HEK293 (cell line): ENCODE results near the gene SPRED2.

Source experiments
- GLIS2 ChIP-seq: fragments of 450-650 bp; formaldehyde crosslinking; IDR thresholded peaks from 2 replicates; pipeline ENCODE4 v1.5.1; 2016; ENCODE audit warnings: missing biosample characterization, missing genetic modification characterization
- HOXA7 ChIP-seq: sonication (generic); formaldehyde crosslinking; IDR thresholded peaks from 2 replicates; pipeline ENCODE4 v1.8.1; 2022; ENCODE audit warnings: missing genetic modification reagents, borderline replicate concordance
- KLF16 ChIP-seq: fragments of 450-650 bp; formaldehyde crosslinking; IDR thresholded peaks from 2 replicates; pipeline ENCODE4 v1.5.1; 2017; ENCODE audit warnings: missing biosample characterization, missing genetic modification characterization
- MYNN ChIP-seq: fragments of 450-650 bp; formaldehyde crosslinking; IDR thresholded peaks from 2 replicates; pipeline ENCODE4 v1.5.1; 2016; ENCODE audit warnings: missing biosample characterization, missing genetic modification characterization, borderline replicate concordance
- PBX3 ChIP-seq: sonication (generic); formaldehyde crosslinking; IDR thresholded peaks from 2 replicates; pipeline ENCODE4 v1.8.1; 2022; ENCODE audit warnings: mild to moderate bottlenecking, moderate library complexity, missing genetic modification reagents
- SCRT2 ChIP-seq: fragments of 450-650 bp; formaldehyde crosslinking; IDR thresholded peaks from 2 replicates; pipeline ENCODE4 v1.5.1; 2016; ENCODE audit warnings: missing biosample characterization, missing genetic modification characterization
- TRIM28 ChIP-seq: IDR thresholded peaks from 2 replicates; pipeline ENCODE4 v1.6.1; 2011; ENCODE audit warnings: low read length, control low read depth, borderline replicate concordance
- ZBTB49 ChIP-seq: fragments of 450-650 bp; formaldehyde crosslinking; IDR thresholded peaks from 2 replicates; pipeline ENCODE4 v1.5.1; 2016; ENCODE audit warnings: missing biosample characterization, missing genetic modification characterization, low read depth
- ZEB2 ChIP-seq: fragments of 450-650 bp; formaldehyde crosslinking; IDR thresholded peaks from 2 replicates; pipeline ENCODE4 v1.5.1; 2016; ENCODE audit warnings: missing biosample characterization, missing genetic modification characterization
- ZNF132 ChIP-seq: fragments of 450-650 bp; formaldehyde crosslinking; IDR thresholded peaks from 2 replicates; pipeline ENCODE4 v1.5.1; 2017; ENCODE audit warnings: missing biosample characterization, missing genetic modification characterization, borderline replicate concordance
- ZNF16 ChIP-seq: fragments of 450-650 bp; formaldehyde crosslinking; IDR thresholded peaks from 2 replicates; pipeline ENCODE4 v1.5.1; 2016; ENCODE audit warnings: low read depth, missing biosample characterization, missing genetic modification characterization
- ZNF202 ChIP-seq: fragments of 450-650 bp; formaldehyde crosslinking; IDR thresholded peaks from 2 replicates; pipeline ENCODE4 v1.5.1; 2016; ENCODE audit warnings: missing biosample characterization, missing genetic modification characterization, borderline replicate concordance
- ZNF311 ChIP-seq: fragments of 450-650 bp; formaldehyde crosslinking; IDR thresholded peaks from 2 replicates; pipeline ENCODE4 v1.5.1; 2017; ENCODE audit warnings: missing biosample characterization, missing genetic modification characterization, borderline replicate concordance
- ZNF354C ChIP-seq: fragments of 450-650 bp; formaldehyde crosslinking; IDR thresholded peaks from 2 replicates; pipeline ENCODE4 v1.5.1; 2016; ENCODE audit warnings: missing biosample characterization, missing genetic modification characterization, low read depth, borderline replicate concordance
- ZNF366 ChIP-seq: fragments of 450-650 bp; formaldehyde crosslinking; conservative IDR thresholded peaks from 2 replicates; pipeline ENCODE4 v1.5.1; 2016; ENCODE audit warnings: missing biosample characterization, missing genetic modification characterization
- ZNF558 ChIP-seq: fragments of 450-650 bp; formaldehyde crosslinking; IDR thresholded peaks from 2 replicates; pipeline ENCODE4 v1.5.1; 2016; ENCODE audit warnings: missing biosample characterization, missing genetic modification characterization
- ZNF596 ChIP-seq: fragments of 450-650 bp; IDR thresholded peaks from 2 replicates; pipeline ENCODE4 v1.5.0; 2018; ENCODE audit warnings: missing biosample characterization, mild to moderate bottlenecking, missing genetic modification characterization, moderate library complexity
- ZNF629 ChIP-seq: fragments of 450-650 bp; formaldehyde crosslinking; IDR thresholded peaks from 2 replicates; pipeline ENCODE4 v1.5.1; 2017; ENCODE audit warnings: missing biosample characterization, missing genetic modification characterization
- ZNF658 ChIP-seq: fragments of 450-650 bp; formaldehyde crosslinking; IDR thresholded peaks from 2 replicates; pipeline ENCODE4; 2016; ENCODE audit warnings: missing biosample characterization, missing genetic modification characterization
- ZNF707 ChIP-seq: fragments of 450-650 bp; formaldehyde crosslinking; IDR thresholded peaks from 2 replicates; pipeline ENCODE4 v1.5.1; 2016; ENCODE audit warnings: missing biosample characterization, missing genetic modification characterization
- ZNF830 ChIP-seq: fragments of 450-650 bp; IDR thresholded peaks from 2 replicates; pipeline ENCODE4 v1.5.0; 2018; ENCODE audit warnings: missing biosample characterization, missing genetic modification characterization, low read depth, mild to moderate bottlenecking, moderate library complexity
- ZSCAN18 ChIP-seq: fragments of 450-650 bp; formaldehyde crosslinking; IDR thresholded peaks from 2 replicates; pipeline ENCODE4 v1.5.1; 2016; ENCODE audit warnings: missing biosample characterization, missing genetic modification characterization
- ZSCAN23 ChIP-seq: fragments of 450-650 bp; formaldehyde crosslinking; IDR thresholded peaks from 2 replicates; pipeline ENCODE4 v1.5.1; 2016; ENCODE audit warnings: missing biosample characterization, missing genetic modification characterization
- TF ChIP-seq, protein P1 (sequence below): fragments of 450-650 bp; formaldehyde crosslinking; IDR thresholded peaks from 2 replicates; pipeline ENCODE4 v1.5.1; 2016; ENCODE audit warnings: missing biosample characterization, missing genetic modification characterization, borderline replicate concordance
- TF ChIP-seq, protein P2 (sequence below): fragments of 450-650 bp; formaldehyde crosslinking; IDR thresholded peaks from 2 replicates; pipeline ENCODE4 v1.5.1; 2016; ENCODE audit warnings: missing biosample characterization, missing genetic modification characterization
- TF ChIP-seq, protein P3 (sequence below): fragments of 450-650 bp; formaldehyde crosslinking; IDR thresholded peaks from 2 replicates; pipeline ENCODE4 v1.5.1; 2016; ENCODE audit warnings: missing biosample characterization, missing genetic modification characterization
- TF ChIP-seq, protein P4 (sequence below): fragments of 450-650 bp; formaldehyde crosslinking; IDR thresholded peaks from 2 replicates; pipeline ENCODE4 v1.5.1; 2017; ENCODE audit warnings: missing biosample characterization, missing genetic modification characterization

Gene SPRED2

GRCh38 chr2:65436169-65436823 lies 3.9 kb upstream of the SPRED2 start (continued):
- TF ChIP-seq, protein P1, sequence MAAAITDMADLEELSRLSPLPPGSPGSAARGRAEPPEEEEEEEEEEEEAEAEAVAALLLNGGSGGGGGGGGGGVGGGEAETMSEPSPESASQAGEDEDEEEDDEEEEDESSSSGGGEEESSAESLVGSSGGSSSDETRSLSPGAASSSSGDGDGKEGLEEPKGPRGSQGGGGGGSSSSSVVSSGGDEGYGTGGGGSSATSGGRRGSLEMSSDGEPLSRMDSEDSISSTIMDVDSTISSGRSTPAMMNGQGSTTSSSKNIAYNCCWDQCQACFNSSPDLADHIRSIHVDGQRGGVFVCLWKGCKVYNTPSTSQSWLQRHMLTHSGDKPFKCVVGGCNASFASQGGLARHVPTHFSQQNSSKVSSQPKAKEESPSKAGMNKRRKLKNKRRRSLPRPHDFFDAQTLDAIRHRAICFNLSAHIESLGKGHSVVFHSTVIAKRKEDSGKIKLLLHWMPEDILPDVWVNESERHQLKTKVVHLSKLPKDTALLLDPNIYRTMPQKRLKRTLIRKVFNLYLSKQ (tag by site-specific recombination) = no peak
- TF ChIP-seq ZNF707 (tag by site-specific recombination) (no peak), HOXA7 (CRISPR knock-in tag) (no peak), MYNN (tag by site-specific recombination) (no peak), ZNF830 (tag by site-specific recombination) (no peak), ZNF132 (tag by site-specific recombination) (no peak), SCRT2 (no peak), ZSCAN18 (tag by site-specific recombination) (no peak), ZEB2 (tag by site-specific recombination) (peak; percentile 80), ZNF366 (tag by site-specific recombination) (no peak), ZNF558 (0 out of 2 replicates have a peak, but pooled peaks have one; percentile 28), KLF16 (tag by site-specific recombination) (peak; percentile 66), ZBTB49 (tag by site-specific recombination) (no peak), ZNF311 (tag by site-specific recombination) (no peak), PBX3 (CRISPR knock-in tag) (no peak), ZNF354C (tag by site-specific recombination) (no peak), TRIM28 (no peak), ZSCAN23 (tag by site-specific recombination) (peak; percentile 57; the same call in 1 of the 2 replicates), ZNF202 (no peak), ZNF658 (tag by site-specific recombination) (no peak), GLIS2 (tag by site-specific recombination) (peak; percentile 54; the same call in 1 of the 2 replicates), ZNF596 (tag by site-specific recombination) (no peak), ZNF629 (peak; percentile 80), ZNF16 (no peak)
- TF ChIP-seq, protein P2, sequence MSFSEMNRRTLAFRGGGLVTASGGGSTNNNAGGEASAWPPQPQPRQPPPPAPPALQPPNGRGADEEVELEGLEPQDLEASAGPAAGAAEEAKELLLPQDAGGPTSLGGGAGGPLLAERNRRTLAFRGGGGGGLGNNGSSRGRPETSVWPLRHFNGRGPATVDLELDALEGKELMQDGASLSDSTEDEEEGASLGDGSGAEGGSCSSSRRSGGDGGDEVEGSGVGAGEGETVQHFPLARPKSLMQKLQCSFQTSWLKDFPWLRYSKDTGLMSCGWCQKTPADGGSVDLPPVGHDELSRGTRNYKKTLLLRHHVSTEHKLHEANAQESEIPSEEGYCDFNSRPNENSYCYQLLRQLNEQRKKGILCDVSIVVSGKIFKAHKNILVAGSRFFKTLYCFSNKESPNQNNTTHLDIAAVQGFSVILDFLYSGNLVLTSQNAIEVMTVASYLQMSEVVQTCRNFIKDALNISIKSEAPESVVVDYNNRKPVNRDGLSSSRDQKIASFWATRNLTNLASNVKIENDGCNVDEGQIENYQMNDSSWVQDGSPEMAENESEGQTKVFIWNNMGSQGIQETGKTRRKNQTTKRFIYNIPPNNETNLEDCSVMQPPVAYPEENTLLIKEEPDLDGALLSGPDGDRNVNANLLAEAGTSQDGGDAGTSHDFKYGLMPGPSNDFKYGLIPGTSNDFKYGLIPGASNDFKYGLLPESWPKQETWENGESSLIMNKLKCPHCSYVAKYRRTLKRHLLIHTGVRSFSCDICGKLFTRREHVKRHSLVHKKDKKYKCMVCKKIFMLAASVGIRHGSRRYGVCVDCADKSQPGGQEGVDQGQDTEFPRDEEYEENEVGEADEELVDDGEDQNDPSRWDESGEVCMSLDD (tag by site-specific recombination) = peak; percentile 78; the same call in 1 of the 2 replicates
- TF ChIP-seq, protein P3, sequence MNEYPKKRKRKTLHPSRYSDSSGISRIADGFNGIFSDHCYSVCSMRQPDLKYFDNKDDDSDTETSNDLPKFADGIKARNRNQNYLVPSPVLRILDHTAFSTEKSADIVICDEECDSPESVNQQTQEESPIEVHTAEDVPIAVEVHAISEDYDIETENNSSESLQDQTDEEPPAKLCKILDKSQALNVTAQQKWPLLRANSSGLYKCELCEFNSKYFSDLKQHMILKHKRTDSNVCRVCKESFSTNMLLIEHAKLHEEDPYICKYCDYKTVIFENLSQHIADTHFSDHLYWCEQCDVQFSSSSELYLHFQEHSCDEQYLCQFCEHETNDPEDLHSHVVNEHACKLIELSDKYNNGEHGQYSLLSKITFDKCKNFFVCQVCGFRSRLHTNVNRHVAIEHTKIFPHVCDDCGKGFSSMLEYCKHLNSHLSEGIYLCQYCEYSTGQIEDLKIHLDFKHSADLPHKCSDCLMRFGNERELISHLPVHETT (tag by site-specific recombination) = peak; percentile 51; the same call in 1 of the 2 replicates
- TF ChIP-seq, protein P4, sequence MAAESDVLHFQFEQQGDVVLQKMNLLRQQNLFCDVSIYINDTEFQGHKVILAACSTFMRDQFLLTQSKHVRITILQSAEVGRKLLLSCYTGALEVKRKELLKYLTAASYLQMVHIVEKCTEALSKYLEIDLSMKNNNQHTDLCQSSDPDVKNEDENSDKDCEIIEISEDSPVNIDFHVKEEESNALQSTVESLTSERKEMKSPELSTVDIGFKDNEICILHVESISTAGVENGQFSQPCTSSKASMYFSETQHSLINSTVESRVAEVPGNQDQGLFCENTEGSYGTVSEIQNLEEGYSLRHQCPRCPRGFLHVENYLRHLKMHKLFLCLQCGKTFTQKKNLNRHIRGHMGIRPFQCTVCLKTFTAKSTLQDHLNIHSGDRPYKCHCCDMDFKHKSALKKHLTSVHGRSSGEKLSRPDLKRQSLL (tag by site-specific recombination) = no peak
